Small intestine (tissue), 7 donors: ENCODE results near the gene GPR137B. TPM values are rescaled to one million over a fixed set of nuclear protein-coding genes. Genes with fewer than 3 reads are reported as not detected.

ENCODE experiments used
- DNase-seq, 2 donors: peaks; one replicate each; pipeline versions ENCODE4 v3.0.0 to v3.0.0-alpha.2; 2013
- FAIRE-seq: peaks from 2 replicates; lab custom pipeline; 2012; peaks lifted over from hg19 to GRCh38; lab: Jason Lieb, UNC
- H3K27ac ChIP-seq, 3 donors: one replicate each; pipeline ENCODE4 v1.5.1; 2013; ENCODE audit warnings: low read length in 2 of 3, mild to moderate bottlenecking in 2 of 3, control low read depth in 1 of 3, inconsistent platforms in 1 of 3, low read depth in 1 of 3, moderate library complexity in 1 of 3
- H3K27me3 ChIP-seq, 3 donors: one replicate each; pipeline ENCODE4 v1.6.1; 2013; ENCODE audit warnings: low read length in 3 of 3, inconsistent platforms in 1 of 3; ENCODE audit not compliant: control insufficient read depth in 3 of 3, insufficient read depth in 3 of 3
- H3K36me3 ChIP-seq, 3 donors: one replicate each; pipeline ENCODE4 v1.6.1; 2013; ENCODE audit warnings: low read length in 3 of 3, inconsistent platforms in 1 of 3, low read depth in 1 of 3, mild to moderate bottlenecking in 1 of 3, moderate library complexity in 1 of 3; ENCODE audit not compliant: control insufficient read depth in 3 of 3, insufficient read depth in 2 of 3
- H3K4me1 ChIP-seq, 3 donors: one replicate each; pipeline ENCODE4 v1.6.1; 2013; ENCODE audit warnings: low read length in 2 of 3, inconsistent platforms in 1 of 3, low read depth in 1 of 3, mild to moderate bottlenecking in 1 of 3, moderate library complexity in 1 of 3; ENCODE audit not compliant: control insufficient read depth in 3 of 3, insufficient read depth in 2 of 3
- H3K4me3 ChIP-seq, 3 donors: one replicate each; pipeline ENCODE4 v1.5.1; 2013; ENCODE audit warnings: low read length in 3 of 3, control low read depth in 1 of 3, inconsistent platforms in 1 of 3, low read depth in 1 of 3, mild to moderate bottlenecking in 1 of 3, moderate library complexity in 1 of 3
- H3K9me3 ChIP-seq, 2 donors: one replicate each; pipeline ENCODE4 v1.6.1; 2013; ENCODE audit warnings: low read depth in 1 of 2, low read length in 1 of 2; ENCODE audit not compliant: control insufficient read depth in 2 of 2, insufficient read depth in 1 of 2
- WGBS, 3 donors: extraction: QIAGEN DNeasy Blood & Tissue Kit; methylation state at CpG; one replicate each; pipeline ENCODE4 v1.1.7; 2013; 5-methylcytosine and 5-hydroxymethylcytosine counted together
- polyA plus RNA-seq, 4 donors: library from polyadenylated mRNA; stranded (reverse) in 3 of 4; unstranded in 1 of 4; fragments of 200-250 nt in 3 of 4; fragments of 120-200 nt in 1 of 4; gene quantifications; one replicate each; pipeline versions ENCODE4 v1.2.1 to v1.2.3, GENCODE V29; 2013
- donor health status: healthy with polysubstance abuse.
- donor health status: control.
- donor health status: control.
- donor health status: Bipolar disorder and iron deficiency.
- donor health status: healthy.

The GPR137B gene
- polyA plus RNA-seq, 4 donors: 2.0 to 8.2 (median 5.7) TPM

- H3K9me3 ChIP-seq: no peaks in the 10 kb centered on the region
- H3K4me1 ChIP-seq: no peaks in the 10 kb centered on the region
- peaks cover 0 to 7% (median 3%) of the 10 kb centered on the region in 3 donors for H3K36me3 ChIP-seq
- H3K27me3 ChIP-seq: no peaks in the 10 kb centered on the region
- no peak for FAIRE-seq
- H3K27ac ChIP-seq: no peak overlapping the region
- no peak overlapping the region for H3K4me3 ChIP-seq
- no peak for DNase-seq
Observed at GRCh38 chr1:236209713-236210112, 67.4 kb downstream of the GPR137B start.

- no peak for FAIRE-seq
- WGBS, 3 donors: 94 to 98% (median 96%) methylated on average over 5 of the region's 5 CpGs
- no peak overlapping the region for H3K27ac ChIP-seq
- no peaks in the 10 kb centered on the region for H3K27me3 ChIP-seq
- H3K4me3 ChIP-seq: no peak overlapping the region
- peaks cover 0 to 7% (median 0%) of the 10 kb centered on the region in 3 donors for H3K36me3 ChIP-seq
- H3K9me3 ChIP-seq: no peaks in the 10 kb centered on the region
- H3K4me1 ChIP-seq: no peaks in the 10 kb centered on the region
- DNase-seq: no peak
Observed at GRCh38 chr1:236211815-236212214, 69.5 kb downstream of the GPR137B start.

GRCh38 chr1:236213534-236213933 lies 71.2 kb downstream of the GPR137B start:
- FAIRE-seq (no peak), DNase-seq (no peak)
- Histone ChIP-seq H3K27ac (no peak overlapping the region), H3K9me3 (no peaks in the 10 kb centered on the region), H3K4me3 (no peak overlapping the region), H3K27me3 (no peaks in the 10 kb centered on the region), H3K36me3 (peaks cover 0 to 7% (median 0%) of the 10 kb centered on the region in 3 donors), H3K4me1 (no peaks in the 10 kb centered on the region)
- WGBS, 3 donors: 80 to 92% (median 91%) methylated on average over 3 of the region's 3 CpGs

DNA sequence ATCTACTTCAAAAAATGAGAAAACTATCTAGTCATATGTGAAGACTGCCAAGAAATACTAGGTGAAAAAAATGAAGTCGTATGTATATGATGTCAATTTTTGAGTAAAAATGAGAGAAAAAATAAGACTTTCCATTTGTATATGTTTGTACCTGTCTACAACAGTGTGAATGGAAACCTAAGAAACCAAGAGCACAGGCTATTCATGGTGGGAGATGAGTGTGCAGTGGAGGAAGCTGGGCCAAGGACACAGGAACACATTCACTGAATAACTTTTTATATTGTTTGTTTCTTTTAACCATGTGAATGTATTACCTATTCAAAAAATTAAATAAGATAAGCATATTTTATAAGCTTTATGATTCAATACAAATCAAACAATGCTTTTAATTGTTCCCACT lies 72.4 kb downstream of the GPR137B start:
- no peak for DNase-seq
- Histone ChIP-seq H3K36me3 (peaks cover 0 to 4% (median 0%) of the 10 kb centered on the region in 3 donors), H3K9me3 (no peaks in the 10 kb centered on the region), H3K27ac (no peak overlapping the region), H3K4me3 (no peak overlapping the region), H3K27me3 (no peaks in the 10 kb centered on the region), H3K4me1 (no peaks in the 10 kb centered on the region)
- whole genome bisulfite sequencing, 3 donors: 76 to 84% (median 80%) methylated on average over 1 of the region's 1 CpG
- FAIRE-seq: no peak

GRCh38 chr1:236220473-236220872 lies 78.1 kb downstream of the GPR137B start:
- Histone ChIP-seq H3K9me3 (no peaks in the 10 kb centered on the region), H3K36me3 (peaks cover 0 to under 1% (median 0%) of the 10 kb centered on the region in 3 donors), H3K27me3 (no peaks in the 10 kb centered on the region), H3K4me1 (no peaks in the 10 kb centered on the region), H3K27ac (no peak overlapping the region), H3K4me3 (no peak overlapping the region)
- no peak for DNase-seq
- FAIRE-seq: no peak
- 91 to 98% (median 98%) methylated on average over 1 of the region's 1 CpG for WGBS, 3 donors

DNA sequence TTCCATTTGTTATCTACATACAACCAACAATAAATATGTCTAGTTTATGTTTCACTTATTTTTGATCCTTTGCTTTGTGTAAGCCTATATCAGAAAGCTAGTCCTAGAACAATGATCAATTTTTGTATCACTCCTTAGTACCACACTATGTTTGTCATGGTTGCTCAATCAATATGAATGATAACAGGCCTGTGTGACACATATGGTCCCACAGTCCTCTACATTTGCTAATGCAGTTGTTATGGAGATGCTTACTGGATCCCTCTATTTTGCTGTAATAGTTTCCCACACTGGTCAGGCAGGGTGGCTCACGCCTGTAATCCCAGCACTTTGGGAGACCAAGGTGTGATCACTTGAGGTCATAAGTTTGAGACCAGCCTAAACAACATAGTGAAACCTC lies 80.3 kb downstream of the GPR137B start:
- Histone ChIP-seq H3K4me3 (no peak overlapping the region), H3K4me1 (no peaks in the 10 kb centered on the region), H3K27ac (no peak overlapping the region), H3K9me3 (no peaks in the 10 kb centered on the region), H3K36me3 (peaks cover 0 to 2% (median 0%) of the 10 kb centered on the region in 3 donors), H3K27me3 (no peaks in the 10 kb centered on the region)
- WGBS, 3 donors: 98 to 100% (median 100%) methylated on average over 1 of the region's 1 CpG
- DNase-seq (no peak), FAIRE-seq (no peak)

DNA sequence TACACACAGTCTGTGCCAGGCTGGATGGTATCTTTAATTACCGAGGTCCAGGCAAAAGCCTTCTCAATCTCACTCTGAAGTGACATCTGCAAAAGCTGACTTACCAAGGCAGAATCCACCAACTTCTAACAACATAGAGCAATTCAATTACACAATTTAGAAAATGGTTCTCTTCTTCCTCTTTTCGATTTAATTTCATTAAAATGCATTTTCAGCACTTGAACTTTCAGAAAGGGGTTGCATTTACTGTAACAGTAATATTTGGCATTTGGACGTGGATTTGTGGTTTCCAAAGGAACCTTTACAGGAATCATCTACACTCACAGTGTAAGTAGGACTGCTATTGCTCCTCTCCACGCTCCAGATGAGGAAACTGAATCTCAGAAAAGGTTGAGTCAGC lies 86.1 kb downstream of the GPR137B start:
- no peaks in the 10 kb centered on the region for H3K9me3 ChIP-seq
- 85 to 95% (median 95%) methylated on average over 4 of the region's 4 CpGs for WGBS, 3 donors
- no peak overlapping the region for H3K4me3 ChIP-seq
- no peak for DNase-seq
- peaks cover 0 to 2% (median 1%) of the 10 kb centered on the region in 3 donors for H3K36me3 ChIP-seq
- H3K27ac ChIP-seq: no peak overlapping the region
- H3K27me3 ChIP-seq: no peaks in the 10 kb centered on the region
- no peaks in the 10 kb centered on the region for H3K4me1 ChIP-seq
- FAIRE-seq: no peak

GRCh38 chr1:236235116-236235515 lies 92.8 kb downstream of the GPR137B start:
- 94 to 97% (median 95%) methylated on average over 3 of the region's 3 CpGs for WGBS, 3 donors

DNA sequence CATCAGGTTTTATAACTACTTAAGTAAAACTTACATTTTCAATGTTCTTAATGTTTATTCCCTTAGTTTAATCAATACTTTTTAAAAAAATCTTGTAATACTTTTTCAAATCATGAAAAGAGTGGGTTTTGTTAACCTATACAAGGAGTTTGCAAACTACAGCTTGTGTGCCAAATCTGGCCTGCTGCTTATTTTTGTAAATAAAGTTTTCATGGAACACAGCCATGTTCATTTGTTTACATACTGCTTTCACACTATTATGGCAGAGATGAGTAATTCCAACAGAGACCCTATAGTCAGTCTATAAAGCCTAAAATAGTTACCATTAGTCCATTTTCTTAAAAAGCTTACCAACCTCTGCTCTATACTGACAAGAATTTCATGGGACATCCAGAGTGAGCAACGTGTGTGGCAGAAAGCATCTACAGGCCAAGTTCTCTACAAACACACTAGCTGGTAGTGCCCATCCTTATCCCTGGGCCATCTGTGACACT lies 96.8 kb downstream of the GPR137B start:
- no peaks in the 10 kb centered on the region for H3K4me1 ChIP-seq
- no peaks in the 10 kb centered on the region for H3K9me3 ChIP-seq
- WGBS, 3 donors: 75 to 97% (median 89%) methylated on average over 1 of the region's 1 CpG
- H3K27ac ChIP-seq: no peak overlapping the region
- DNase-seq (no peak), FAIRE-seq (no peak)
- H3K27me3 ChIP-seq: no peaks in the 10 kb centered on the region
- H3K36me3 ChIP-seq: no peaks in the 10 kb centered on the region
- H3K4me3 ChIP-seq: no peak overlapping the region

More at GRCh38 chr1:236235116-236235515, 92.8 kb downstream of the GPR137B start:
- H3K36me3 ChIP-seq: no peaks in the 10 kb centered on the region
- H3K27me3 ChIP-seq: no peaks in the 10 kb centered on the region
- no peaks in the 10 kb centered on the region for H3K4me1 ChIP-seq
- FAIRE-seq (no peak), DNase-seq (no peak)
- H3K27ac ChIP-seq: no peak overlapping the region
- no peaks in the 10 kb centered on the region for H3K9me3 ChIP-seq
- no peak overlapping the region for H3K4me3 ChIP-seq
